Uterus (tissue), 2 donors: ENCODE measurements around the gene SRP72.

Experiments
- POLR2A ChIP-seq, 2 donors: fragments of 450-650 bp; IDR thresholded peaks; one replicate each; pipeline ENCODE4 v1.6.1; 2016; ENCODE audit warnings: antibody characterized with exemption in 2 of 2, mild to moderate bottlenecking in 1 of 2, moderate library complexity in 1 of 2
- TF ChIP-seq, protein P1 (sequence below), 4 experiments: fragments of 200-600 bp in 2 of 4; fragments of 450-650 bp in 2 of 4; sonication (generic) in 2 of 4; IDR thresholded peaks; one replicate each; pipeline ENCODE4 v1.5.1; 2016 to 2019; ENCODE audit warnings: antibody characterized with exemption in 4 of 4, mild to moderate bottlenecking in 2 of 4, moderate library complexity in 1 of 4

DNA sequence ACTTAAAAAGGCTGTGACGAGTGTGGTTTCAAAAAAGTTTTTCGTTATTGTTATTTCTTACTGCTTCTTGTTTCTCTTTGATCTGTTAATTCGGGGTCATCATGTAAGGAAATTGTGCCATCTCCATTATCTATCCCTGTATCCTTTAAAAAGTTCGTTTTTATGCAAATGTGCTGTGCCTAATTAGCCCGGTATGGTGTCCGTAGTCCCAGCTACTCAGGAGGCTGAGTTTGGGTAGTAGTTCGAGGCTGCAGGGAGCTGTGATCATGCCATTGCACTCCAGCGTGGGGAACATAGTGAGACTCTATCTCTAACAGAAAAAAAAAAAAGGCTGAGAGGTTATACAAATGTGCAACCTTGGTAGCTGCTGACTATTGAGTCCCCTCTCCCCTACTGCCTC is 83.2 kb downstream of the SRP72 start:
- TF ChIP-seq, protein P1, sequence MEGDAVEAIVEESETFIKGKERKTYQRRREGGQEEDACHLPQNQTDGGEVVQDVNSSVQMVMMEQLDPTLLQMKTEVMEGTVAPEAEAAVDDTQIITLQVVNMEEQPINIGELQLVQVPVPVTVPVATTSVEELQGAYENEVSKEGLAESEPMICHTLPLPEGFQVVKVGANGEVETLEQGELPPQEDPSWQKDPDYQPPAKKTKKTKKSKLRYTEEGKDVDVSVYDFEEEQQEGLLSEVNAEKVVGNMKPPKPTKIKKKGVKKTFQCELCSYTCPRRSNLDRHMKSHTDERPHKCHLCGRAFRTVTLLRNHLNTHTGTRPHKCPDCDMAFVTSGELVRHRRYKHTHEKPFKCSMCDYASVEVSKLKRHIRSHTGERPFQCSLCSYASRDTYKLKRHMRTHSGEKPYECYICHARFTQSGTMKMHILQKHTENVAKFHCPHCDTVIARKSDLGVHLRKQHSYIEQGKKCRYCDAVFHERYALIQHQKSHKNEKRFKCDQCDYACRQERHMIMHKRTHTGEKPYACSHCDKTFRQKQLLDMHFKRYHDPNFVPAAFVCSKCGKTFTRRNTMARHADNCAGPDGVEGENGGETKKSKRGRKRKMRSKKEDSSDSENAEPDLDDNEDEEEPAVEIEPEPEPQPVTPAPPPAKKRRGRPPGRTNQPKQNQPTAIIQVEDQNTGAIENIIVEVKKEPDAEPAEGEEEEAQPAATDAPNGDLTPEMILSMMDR (IDR thresholded peaks at IDR 0.05): no peak
- no peak for TF ChIP-seq POLR2A (IDR thresholded peaks at IDR 0.05)
